AG20443 (cell line): Measurements from ENCODE around the gene TUSC2.
"Not testable (repeated sequence)": the region's sequence is repeated elsewhere in the genome, so short reads cannot be mapped to it uniquely, and the experiment has no call there.

Experiments used
- DNase-seq: peaks from one replicate; pipeline ENCODE4 v3.0.0; 2012; ENCODE audit warnings: low spot score, mixed read lengths

The TUSC2 gene

DNA sequence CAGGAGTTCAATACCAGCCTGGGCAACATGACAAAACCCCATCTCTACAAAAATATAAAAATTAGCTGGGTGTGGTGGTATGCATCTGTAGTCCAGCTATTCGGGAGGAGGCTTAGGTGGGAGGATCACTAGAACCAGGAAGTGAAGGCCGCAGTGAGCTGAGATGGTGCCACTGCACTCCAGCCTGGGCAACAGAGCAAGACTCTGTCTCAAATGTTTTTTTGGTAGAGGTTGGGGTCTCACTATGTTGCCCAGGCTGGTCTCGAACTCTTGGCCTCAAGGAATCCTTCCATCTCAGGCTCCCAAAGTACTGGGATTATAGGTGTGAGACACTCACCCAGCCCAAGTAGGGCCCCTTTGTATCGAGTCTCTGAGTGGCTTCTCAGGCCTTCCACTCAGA is 33.9 kb downstream of the TUSC2 start:
- DNase-seq: no peak

DNA sequence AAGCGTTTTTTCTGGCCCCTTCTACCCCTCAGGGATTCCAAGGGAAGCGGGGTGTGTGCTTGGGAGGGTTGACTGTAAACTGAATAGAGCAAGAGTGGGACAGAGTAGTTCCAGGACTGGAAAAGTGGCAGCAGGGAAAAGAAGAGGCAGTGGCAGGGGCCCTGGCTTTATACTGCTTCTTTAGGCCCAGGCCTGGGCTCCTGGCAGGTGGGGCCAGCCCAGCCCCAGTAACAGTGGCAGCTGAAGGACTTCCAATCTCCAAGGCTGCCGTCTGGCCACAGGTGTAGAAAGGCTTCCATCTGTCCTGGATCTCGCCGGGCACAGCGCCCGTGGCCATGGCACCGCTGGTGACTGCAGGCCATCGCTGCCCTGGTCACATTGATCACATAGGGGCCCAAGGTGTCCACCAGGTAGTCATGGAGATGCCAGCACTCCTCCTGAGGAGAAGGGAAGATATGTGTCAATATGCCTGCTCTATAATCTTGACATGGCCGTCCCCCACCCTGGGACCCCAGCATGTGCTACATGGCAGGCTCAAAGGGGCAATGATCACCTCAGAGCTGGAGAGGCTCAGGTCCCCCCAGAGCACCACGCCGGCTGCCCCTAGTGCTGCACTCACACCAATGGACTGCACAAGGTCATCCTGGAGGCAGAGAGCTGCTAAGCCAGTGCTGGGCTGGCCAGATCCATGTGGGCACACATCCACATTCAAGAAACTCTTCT is 34.8 kb downstream of the TUSC2 start:
- no peak for DNase-seq

DNA sequence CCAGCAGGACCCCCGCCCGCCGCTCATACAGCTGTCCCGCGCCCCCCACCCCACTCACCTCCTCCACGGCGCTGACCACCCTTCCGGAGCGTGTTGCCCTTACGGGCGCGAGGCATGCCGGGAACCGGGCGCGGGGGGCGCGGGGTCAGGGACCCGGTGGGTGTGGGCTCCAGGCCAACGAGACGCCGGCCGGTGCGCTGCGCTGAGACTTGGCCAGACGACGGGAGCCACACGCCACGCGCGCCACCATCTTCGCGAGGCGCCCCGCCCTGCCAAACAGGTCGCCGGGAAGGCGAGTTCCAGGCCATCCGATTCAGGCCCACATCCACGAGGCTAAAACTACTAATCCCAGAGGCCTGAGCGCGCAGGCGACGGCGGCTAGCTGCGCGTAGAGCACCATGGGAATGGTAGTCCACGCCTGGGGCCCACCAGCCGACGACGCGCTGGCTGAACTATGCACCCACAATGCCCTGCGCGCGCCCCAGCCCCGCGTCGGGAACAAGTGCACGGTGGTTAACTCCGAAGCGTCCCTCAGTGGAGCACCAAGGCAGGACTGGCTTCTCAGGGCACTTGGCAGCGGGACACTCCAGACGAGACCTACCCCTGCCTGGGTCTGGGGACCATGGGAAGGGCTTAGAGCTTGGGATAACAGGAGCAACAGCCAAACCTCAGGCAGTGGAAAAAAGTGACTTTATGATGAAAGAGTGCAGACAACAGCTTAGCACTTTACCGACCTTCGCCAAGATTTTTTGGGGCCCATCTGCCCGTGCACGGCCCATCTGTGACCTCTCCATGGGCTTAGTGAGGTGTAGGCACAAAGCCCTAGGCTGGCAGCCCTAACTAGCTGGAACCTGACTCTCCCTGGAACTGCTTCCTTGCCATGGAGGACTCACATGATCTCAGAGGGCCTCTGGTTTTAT is 35.6 kb downstream of the TUSC2 start, which contains the start of gene IFRD2:
TSS of gene IFRD2 (minus strand) at position 271 of the 920 bp plus-strand sequence. CDS start at position 116, 155 bp downstream.
- peak; percentile 96 for DNase-seq

DNA sequence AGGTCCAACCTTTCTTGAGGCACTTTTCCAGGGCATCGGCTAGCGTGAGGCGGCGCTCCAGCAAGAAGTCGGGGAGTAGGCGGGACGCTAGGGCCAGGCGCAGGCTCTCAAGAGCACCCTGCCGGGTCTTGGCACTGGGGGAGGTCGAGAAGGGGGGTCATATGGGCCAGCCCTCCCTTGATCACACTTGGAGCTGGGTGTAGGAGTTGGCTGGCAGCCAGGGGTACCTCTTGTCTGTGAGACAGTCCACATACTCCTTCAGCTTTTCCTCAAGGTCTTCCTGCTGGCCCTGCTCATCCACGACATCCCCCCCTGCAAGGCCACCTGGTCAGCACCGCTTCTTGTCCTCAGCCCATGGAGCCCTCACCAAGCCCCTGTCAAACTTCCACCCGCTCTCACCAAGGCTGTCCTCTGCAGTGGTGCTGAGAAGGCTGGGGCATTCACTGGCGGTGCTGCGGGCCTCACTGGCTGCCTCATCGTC is 37.8 kb downstream of the TUSC2 start:
- DNase-seq: no peak

DNA sequence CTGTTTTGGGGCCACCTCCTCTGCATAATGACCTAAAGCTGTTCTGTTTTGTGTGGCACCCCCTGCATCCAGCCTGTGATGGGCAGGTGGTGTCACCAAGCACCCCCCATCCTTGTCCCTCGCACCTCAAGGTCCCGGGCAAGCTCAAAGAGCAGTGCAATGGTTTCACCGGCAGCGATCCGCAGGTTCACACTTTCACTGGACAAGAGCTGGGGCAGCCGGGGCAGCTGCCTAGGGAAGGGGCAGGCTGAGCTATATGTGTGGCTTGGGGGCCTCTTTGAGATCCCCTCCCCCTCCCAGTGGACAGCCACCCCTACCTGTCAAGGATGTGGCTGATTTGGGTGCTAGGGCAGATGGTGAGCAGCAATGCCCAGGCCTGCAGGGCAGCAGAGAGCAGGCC is 38.9 kb downstream of the TUSC2 start:
- no peak for DNase-seq

DNA sequence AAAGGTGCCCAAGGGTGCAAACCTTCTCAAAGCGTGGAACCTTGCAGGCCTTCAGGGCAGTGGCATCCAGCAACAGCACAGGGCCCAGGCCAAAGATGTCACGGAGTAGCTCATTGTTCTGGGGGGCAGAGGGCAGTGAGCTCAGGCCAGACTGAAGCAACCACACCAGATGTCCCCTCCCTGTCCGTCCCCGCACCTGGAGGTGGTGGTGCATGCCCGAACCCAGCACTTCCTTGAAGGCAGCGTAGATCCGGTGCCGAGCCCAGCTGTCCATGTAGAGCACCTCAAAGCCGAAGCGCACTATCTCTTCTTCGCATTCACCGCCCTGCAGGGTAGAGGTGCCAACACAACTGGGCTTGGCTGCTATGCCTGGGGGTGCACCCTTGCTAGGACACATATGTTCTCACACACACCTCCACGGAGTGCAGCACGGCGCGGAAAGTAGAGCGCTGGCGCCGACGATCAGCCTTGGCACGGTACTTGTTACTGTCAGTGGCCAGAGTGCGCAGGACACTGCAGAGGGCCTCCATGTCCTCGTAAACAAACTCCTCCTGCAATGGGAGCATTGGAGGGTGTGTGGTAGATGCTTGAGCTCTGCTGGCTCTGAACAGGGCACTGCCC is 39.5 kb downstream of the TUSC2 start:
- no peak for DNase-seq

DNA sequence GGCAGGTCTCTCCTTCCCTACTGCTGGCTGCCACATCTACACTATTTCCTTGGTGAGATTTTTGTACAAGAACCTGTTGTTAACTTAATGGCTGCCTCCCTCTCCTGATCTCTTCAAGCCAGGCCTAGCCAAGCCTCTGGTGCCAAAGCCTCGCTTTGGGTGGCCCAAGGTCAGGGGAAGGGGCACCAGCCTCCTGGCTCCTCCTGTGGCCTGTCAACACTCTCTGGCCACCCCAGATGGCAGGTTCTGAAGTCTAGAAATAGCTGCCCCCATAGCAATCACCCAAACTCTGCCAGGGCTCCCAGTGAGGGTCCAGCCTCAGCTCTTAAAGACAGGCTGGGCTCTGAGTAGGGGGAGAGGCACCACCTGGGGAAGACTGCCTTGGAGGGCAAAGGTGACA is 40.8 kb downstream of the TUSC2 start:
- DNase-seq: no peak

DNA sequence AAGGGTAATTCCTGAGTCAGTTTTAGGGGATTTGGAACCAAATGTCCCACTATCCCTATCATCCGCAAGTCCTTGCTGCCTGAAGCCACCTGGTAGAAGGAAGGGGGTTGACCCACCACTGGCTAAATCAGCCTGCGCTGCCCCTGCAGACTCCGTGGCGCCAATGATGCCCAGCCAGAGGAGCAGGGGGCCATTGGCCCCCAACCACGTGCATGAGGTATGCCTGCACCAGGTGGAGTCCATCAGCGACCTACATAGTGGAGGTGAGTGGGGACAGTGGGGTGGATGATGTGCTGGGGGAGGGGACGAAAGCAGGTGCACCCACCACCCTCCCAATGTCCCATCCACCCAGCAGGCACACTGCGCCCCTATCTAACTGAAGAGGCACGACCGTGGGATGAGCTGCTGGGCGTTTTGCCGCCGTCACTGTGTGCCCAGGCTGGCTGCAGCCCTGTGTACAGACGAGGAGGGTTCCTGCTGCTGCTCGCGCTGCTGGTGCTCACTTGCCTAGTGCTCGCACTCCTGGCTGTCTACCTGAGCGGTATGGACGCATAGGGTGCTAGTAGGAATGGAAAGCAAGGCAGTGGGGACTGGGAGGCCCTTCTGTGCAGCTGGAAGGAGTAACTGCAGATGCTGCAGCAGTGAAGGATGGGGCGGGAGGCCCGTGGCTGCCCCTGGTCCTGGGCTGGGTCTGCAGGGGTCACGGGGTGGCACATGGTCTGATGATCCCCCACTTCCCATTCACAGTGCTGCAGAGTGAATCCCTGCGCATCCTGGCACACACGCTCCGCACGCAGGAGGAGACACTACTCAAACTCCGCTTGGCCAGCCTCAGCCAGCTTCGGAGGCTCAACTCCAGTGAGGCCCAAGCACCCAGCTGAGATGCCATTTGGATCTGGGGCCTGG is 41.4 kb downstream of the TUSC2 start:
- DNase-seq: no peak

DNA sequence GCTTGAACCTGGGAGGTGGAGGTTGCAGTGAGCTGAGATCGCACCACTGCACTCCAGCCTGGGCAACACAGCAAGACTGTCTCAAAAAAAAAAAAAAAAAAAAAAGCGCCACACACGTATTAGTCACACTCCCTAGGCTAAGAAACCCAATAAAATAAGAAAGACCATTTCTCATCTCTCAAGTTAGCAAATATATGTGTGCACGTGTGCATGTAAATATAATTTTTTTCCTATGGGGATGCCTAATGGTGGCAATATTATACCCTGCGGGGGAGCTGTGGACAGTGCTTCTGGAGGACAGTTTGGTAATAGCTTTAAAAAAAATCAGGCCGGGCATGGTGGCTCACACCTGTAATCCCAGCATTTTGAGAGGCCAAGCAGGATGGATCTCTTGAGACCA is 43.9 kb downstream of the TUSC2 start:
- not testable (repeated sequence) for DNase-seq

DNA sequence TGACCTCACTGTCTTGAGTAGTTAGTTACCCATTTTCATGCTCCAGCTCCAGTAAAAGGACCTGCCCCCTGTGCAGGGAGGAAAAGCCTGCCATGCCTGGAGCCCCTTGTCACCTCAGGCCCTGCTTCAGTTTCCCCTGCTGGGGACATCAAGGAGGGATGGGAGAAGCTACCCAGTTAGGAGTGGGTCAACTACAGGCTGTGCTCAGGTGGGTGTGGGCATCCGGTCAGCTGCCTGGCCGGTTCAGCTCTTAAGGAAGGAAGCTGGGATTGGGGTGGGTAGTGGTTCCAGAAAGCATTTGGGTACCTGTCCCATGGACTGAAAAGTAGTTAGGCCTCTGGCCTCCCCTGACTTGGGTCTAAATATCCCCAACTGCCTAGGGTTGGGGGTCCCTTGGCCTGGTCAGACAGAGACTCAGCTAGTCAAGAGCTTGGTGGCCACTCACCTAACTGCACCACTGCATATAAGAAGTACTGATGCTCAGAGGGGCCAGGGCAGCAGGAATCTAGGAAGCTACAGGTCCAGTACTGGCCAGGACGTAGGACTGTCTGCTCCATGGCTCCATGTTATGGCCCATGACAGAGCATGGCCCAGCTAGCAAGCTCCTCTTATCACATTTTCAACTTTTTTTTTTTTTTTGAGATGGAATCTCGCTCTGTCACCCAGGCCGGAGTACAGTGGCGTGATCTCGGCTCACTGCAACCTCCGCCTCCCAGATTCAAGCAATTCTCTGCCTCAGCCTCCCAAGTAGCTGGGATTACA is 48.6 kb downstream of the TUSC2 start:
- no peak for DNase-seq

DNA sequence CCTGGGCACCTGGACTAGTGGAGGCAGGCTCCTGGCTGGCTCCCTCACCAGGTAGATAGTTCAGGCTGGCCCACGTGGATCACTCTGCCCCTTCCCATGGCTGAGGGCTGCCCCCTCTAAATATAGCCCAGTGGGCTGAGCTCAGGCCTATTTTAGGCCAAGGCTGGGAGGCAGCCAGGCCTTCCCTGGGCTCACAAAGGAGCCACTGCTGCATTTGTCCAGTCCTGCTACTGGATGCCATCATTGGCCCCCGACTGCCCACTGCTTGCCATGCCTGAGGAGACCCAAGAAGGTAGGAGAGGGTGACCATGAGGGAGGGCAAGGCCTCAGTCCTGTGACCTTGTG is 49.2 kb downstream of the TUSC2 start, which contains the start of gene LSMEM2:
TSS of gene LSMEM2 (plus strand) at position 208 of the 345 bp plus-strand sequence. CDS start at position 235, 27 bp downstream.
- DNase-seq: no peak

DNA sequence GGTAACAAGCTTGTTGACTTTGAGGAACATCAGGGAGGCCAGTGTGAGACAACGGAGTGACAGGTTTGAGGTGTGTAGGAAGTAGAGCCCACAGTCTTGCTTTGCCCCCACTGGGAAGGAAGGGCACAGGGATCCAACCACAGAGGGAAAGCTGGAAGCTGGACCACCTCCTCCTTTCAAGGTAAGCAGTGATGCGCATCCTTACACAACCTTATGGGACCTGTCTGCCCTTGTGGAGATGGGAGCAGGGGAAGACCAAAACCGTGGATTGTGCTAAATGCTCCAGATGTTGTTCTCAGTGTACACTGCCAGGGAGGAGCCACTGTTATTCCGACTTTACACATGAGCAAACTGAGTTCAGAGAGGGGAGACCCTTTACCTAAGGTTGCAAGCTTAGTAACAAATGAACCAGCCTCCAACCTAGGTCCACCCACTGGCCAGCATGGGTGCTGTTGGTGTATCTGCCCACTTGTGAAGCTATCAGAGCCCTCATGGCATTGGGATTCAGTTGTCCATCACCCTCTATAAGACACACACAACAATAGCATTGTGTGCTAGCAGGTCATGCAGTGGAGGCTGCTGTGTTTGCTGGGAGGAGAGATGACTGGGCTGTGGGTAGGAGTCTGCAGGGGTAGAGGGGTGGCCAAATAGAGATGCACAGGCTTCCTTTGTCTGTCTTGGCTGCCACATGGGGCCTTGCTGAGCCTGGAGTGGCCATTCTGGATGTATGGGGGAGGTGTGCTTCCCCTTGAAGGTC is 49.7 kb downstream of the TUSC2 start:
- no peak for DNase-seq

DNA sequence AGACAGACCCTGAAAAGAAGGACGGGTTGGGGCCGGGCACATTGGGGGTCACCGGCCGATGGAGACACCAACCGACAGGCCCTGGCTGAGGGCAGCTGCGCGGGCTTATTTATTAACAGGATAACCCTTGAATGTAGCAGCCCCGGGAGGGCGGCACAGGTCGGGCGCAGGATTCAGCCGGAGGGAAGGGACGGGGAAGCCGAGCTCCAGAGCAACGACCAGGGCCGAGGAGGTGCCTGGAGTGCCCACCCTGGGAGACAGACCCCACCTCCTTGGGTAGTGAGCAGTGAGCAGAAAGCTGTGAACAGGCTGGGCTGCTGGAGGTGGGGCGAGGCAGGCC is 51.3 kb downstream of the TUSC2 start:
- DNase-seq: no peak

DNA sequence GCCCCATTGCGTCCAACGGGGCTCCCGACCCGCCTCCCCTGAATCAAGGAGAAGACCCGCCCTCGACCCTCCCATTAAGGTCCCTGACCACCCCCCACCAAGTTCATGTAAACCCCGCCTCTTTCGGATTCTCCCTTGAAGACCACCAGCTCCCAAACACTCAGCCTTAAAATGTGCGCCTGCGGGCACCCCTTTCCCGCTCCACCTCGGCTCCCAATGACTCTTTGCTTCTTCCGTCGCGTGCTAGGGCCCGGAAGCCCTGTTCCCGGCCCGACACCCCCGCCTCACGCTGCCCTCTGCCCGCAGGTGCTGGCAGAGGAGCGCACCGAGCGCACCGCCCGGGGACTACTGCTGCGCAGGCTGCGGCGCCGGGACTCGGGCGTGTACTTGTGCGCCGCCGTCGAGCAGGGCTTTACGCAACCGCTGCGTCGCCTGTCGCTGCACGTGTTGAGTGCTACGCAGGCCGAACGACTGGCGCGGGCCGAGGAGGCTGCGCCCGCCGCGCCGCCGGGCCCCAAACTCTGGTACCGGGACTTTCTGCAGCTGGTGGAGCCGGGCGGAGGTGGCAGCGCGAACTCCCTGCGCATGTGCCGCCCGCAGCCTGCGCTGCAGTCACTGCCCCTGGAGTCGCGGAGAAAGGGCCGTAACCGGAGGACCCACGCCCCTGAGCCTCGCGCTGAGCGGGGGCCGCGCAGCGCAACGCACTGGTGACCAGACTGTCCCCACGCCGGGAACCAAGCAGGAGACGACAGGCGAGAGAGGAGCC is 51.8 kb downstream of the TUSC2 start:
- no peak for DNase-seq

DNA sequence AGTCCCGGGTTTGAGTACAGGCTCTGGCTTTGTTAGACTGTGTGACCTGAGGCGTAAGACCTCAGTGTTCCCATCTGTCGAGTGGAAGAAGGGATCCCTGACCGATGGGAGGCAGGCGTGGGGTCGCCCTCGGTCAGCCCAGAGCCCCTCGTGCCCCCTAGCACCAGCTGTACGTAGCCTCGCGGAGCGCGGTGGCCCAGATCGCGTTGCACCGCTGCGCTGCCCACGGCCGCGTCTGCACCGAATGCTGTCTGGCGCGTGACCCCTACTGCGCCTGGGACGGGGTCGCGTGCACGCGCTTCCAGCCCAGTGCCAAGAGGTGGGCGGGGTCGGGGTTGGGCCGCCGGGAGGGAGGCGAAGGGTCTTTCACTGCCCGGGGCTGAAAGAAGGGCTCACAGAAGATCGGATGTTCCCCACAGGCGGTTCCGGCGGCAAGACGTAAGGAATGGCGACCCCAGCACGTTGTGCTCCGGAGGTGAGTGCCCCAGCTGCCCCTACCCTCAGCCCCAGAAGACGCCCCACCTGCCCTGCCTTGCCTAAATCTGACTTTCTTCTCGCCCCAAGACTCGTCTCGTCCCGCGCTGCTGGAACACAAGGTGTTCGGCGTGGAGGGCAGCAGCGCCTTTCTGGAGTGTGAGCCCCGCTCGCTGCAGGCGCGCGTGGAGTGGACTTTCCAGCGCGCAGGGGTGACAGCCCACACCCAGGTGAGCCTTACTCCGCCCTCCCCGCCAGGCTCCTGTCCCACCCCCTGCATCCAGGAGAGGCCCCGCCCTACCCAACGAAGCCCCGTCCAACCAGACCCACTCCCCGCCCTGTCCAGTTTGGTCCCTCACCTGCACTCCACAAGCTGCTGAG is 52.7 kb downstream of the TUSC2 start:
- no peak for DNase-seq
